Fibroblast of peridontal ligament (primary cell): ENCODE results near the gene KCNH1.

Experiments
- DNase-seq: peaks from one replicate; pipeline ENCODE4 v3.0.0-alpha.2; 2010; ENCODE audit errors: extremely low read depth

Gene KCNH1

GRCh38 chr1:211133836-211134669 is at the start of gene KCNH1:
Gene KCNH1 (minus strand): TSS chr1:211134148. CDS start chr1:211133945, 203 bp downstream.
- peak; percentile 54 for DNase-seq

- no peak for DNase-seq
Observed at GRCh38 chr1:211182746-211183145, 48.8 kb upstream of the KCNH1 start.

DNA sequence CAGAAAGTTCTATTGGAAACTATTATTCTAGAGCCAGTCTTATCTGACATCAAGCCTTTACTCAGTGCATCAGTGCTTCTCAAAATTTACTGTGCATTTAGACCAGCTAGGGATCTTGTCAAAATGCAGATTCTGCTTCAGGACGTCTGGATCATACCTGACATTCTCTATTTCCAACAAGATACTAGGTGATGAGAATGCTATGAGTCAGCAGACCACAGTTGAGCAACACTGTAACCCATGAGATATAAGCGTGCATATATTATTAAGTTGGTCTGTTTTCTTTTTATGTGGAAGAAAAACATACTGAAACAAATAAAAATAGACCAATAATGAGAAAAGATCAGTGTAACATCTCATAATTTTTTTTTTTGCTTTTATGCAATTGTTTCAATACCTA is 40.4 kb upstream of the KCNH1 start:
- DNase-seq: no peak

DNA sequence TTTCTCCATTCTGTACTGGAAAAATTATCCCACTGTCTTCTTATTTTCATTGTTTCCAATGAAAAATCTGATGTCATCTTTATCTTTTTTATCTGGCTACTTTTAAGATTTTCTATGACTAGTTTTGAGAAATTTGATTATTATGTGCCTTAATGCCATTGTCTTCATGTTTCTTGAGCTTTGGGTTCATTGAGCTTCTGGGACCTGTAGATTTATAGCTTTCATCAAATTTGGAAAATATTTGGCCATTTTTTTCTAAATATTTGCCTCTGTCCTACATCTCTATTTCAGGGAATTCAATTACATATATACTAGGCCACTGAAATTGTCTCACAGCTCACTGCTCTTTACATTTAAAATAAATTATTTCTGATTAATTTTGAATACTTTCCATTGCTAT is 38.7 kb upstream of the KCNH1 start:
- DNase-seq: no peak

GRCh38 chr1:211169353-211169752 is 35.4 kb upstream of the KCNH1 start:
- DNase-seq: no peak

DNA sequence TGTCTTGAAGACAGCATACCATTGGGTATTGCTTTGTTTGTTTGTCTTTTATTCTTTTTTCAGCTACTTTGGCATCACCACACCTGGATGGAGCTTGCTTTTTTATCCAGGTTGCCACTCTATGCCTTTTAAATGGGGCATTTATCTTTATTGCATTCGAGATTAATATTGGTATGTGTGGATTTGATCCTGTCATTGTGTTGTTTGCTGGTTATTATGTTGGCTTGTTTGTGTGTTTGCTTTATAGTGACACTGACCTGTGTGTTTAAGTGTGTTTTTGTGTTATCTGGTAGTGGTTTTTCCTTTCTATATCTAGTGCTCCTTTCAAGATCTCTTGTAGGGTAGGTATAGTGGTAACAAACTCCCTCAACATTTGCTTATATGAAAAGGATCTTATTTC is 24.9 kb upstream of the KCNH1 start:
- no peak for DNase-seq

GRCh38 chr1:211155040-211155439 is 21.1 kb upstream of the KCNH1 start:
- peak; percentile 5 for DNase-seq

DNA sequence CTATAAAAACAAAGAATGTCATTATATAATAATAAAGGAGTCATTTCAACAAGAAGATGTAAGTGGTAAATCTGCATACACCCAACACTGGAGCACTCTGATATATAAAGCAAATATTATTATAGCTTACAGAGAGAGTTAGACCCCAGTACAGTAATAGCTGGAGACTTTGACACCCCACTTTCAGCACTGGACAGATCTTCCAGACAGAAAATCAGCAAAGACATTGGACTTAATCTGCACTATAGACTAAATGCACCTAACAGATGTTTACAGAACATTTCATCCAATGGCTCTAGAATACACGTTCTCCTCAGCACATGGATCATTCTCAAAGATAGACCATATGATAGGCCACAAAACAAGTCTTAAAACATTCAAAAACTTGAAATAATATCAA is 20.0 kb upstream of the KCNH1 start:
- DNase-seq: no peak

- DNase-seq: no peak
Observed at GRCh38 chr1:211148366-211148765, 14.4 kb upstream of the KCNH1 start.

DNA sequence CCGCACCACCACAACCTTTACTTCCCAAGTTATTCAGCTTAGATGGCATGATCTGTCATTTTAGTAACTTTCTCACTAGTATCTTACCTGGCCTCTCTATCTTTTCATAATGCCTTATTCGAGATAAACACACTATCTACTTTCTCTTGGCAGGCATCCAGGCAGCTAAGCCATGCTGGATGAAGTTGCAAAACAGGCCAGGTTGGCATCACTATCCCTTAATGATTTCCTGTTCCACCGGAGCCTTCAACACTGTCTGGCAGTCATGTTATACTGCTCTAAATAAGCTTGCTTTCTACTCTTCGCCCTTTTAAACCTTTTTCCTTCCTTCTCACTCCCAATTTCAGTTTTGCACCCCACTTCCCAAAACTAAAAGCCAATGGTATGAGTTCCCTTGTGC is 12.0 kb upstream of the KCNH1 start:
- DNase-seq: no peak

DNA sequence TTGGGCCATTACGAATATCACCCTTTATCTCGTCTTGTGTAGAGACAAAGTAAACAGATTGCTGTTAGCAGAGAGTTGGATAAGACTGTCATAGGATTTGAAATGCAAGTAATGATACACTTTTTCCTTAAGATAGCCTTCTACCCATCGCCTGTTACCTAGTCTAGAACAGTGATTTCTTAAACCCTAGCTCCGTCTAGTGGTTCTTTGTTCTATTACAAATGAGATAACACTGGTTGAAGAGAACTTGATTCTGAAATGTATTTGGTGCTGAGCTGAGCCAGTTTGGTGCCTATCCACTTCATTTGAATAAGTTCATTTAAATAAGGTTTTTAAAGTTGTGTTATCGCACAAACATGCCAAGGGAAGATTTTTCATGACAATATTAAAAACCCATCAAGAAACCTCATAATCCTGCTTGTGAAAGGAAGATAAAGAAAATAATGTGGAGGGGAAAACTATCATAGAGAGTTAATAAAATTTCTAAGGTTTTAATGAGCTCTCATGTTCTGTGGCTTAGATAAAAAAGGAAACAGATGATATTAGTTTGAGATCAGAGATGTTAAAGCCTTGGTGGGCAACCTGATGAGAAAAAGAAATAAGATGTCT is 1.5 kb upstream of the KCNH1 start:
- DNase-seq: peak; percentile 83

DNA sequence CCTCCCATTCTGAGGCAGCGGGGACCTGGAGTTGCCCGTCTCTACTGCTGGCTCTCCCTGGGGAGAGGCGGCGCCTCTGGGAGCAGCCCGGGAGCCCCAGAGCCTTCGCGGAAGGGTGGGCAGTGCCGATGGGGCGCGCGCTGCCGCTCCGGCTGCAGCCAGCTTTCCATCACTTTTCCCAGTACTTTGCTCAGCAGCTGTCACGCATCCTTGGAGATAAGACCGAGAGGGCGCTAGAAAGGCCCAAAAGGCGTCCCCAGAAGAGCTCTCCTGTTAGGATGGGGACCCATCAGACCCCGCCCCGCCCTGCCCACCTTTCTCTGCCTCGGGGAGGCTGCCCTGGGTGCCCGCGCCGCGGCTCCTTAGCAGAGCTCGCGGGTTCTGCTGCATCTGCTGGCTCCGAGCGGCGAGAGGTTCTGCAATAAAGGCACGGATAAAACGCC is 534 bp downstream of the KCNH1 start:
- peak; percentile 3 for DNase-seq

- no peak for DNase-seq
Observed at GRCh38 chr1:211132721-211133392, 1.1 kb downstream of the KCNH1 start.

- no peak for DNase-seq
Observed at GRCh38 chr1:211129776-211130175, 4.2 kb downstream of the KCNH1 start.

DNA sequence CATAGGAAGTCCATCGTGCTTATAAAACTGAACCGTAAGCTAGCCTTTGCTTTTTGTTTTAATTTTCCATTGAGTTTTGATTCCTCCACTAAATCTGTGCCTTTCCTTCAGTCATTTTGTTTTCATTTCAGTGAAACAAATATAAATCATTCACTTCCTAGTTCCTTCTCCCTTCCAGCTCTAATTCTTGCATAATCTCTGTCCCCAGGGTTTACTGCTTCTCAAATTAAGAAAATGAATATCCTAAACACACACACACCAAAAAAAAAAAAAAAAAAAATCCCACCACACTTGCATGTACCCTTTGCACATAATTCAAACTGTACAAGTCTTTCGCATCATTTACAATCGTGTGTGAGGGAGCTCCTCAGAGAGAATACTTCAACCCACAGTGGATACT is 6.8 kb downstream of the KCNH1 start:
- DNase-seq: peak; percentile 8

- DNase-seq: peak; percentile 31
Observed at GRCh38 chr1:211126622-211127021, 7.3 kb downstream of the KCNH1 start.

DNA sequence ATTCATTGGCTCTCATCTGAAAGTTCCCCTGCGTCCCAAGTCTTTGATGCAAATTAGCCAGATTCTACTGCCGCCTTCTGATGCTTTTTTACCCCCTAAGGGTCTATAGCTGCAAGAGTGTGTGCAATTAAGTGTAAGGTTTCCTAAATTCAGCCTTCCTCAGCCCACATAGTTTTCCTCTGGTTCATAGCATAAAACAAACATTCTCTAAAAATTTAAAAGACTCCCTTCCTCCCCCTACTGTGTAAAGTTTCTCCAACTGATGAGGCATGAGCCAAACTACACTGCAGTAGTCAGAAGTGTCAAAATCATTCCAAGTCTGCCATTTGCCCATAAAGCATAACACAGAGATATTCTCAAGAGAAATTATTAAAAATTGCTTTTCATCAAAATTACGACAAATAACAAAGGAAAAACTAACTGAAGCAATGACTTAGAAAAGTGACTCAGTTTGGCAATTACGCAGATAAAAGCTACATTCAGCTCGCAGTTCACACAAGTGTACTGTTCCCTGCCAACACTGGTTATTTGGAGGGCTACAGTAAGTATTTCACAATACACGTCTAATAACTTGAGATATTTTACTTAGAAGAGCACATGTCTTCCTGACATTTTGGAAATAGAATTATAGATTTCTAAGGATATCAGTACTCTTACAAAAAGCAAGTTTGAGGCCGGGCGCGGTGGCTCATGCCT is 15.4 kb downstream of the KCNH1 start:
- peak; percentile 53 for DNase-seq

GRCh38 chr1:211114446-211114845 is 19.5 kb downstream of the KCNH1 start:
- no peak for DNase-seq

- no peak for DNase-seq
Observed at GRCh38 chr1:211113566-211113965, 20.4 kb downstream of the KCNH1 start.

DNA sequence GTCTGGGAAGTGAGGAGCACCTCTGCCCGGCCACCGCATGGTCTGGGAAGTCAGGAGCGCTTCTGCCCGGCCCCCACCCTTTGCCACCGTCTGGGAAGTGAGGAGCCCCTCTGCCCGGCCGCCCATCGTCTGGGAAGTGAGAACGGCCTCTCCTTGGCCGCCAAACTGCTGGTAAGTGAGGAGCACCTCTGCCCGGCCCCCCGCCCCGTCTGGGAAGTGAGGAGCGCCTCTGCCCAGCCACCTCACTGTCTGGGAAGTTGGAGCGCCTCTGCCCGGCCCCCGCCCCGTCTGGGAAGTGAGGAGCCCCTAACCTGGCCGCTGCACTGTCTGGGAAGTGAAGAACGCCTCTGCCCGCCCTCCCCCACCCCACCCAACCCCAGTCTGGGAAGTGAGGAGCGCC is 22.6 kb downstream of the KCNH1 start:
- DNase-seq: no peak

DNA sequence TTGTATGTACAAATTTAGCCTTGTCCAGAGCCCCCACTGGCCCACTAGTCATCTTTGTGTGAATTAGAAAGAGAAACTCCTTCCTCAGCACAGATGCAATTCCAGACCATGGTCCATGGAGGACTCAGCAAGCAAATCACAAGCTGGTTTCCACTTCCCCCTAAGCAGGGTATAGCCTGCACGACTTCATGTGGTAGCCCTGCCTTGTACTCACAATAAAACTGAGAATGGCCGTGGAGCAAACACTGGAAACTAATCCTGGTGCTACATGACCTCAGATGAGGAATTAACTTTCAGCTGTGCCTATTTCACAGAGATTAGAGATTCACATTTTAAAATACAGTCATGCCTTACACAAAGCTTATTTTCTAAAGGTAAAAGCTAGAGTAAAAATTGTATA is 32.5 kb downstream of the KCNH1 start:
- no peak for DNase-seq

DNA sequence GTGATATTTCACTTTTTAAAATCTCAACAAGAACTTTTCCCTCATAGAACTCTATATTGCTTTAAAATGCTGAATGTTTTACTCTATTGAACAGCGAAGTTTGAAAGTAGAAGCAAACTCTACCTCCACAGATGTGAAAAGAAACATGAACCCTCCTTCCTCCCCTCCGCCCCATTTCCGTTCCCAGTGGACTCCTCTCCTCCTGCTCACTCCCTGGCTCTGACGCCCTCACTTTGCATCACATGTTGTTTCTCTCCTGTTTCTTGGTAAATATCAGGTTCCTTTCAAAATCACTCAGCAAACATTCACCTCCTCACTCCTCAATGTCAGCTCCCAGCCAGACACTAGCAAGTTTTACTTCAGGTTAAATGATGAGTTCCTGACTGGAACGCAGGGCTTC is 34.6 kb downstream of the KCNH1 start:
- no peak for DNase-seq
